GM20431 (cell line): Measurements from ENCODE around the gene MMP1.
"Not testable (repeated sequence)": the region's sequence is repeated elsewhere in the genome, so short reads cannot be mapped to it uniquely, and the experiment has no call there.

ENCODE experiments used
- in situ Hi-C: fragments of 300-500 bp; cut with MseI, MboI; formaldehyde crosslinking; loops from one replicate; pipeline ENCODE4 v1.15.0; 2020; ENCODE audit warnings: low sequenced_read_pairs; ENCODE audit not compliant: unreplicated experiment

MMP1 gene

GRCh38 chr11:102763440-102763839 lies 34.5 kb downstream of the MMP1 start:
- in situ Hi-C loops = no loop called here

DNA sequence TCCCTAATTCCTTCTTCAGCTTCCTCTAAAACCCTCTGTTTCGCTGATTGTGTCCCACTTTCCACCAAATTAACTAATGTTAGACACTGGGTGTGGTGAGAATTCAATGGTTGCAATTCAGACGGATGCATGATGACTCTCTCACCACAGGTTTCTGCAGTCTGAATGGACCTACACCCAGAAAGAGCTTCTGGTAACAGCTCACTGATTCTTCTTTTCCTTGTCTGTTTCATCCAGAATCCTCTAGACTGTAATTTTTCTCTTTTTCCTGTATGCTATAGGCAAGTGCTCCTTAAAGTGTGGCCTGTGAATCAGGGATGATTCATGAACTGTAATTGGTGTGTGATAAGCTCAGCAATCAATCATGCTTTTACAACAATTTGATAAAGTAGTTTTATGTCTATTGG lies 35.6 kb downstream of the MMP1 start:
- in situ Hi-C loops = no loop called here

GRCh38 chr11:102761646-102762238 lies 36.2 kb downstream of the MMP1 start:
- in situ Hi-C loops = no loop called here

GRCh38 chr11:102760344-102761035 lies 37.5 kb downstream of the MMP1 start:
- in situ Hi-C loops = no loop called here

DNA sequence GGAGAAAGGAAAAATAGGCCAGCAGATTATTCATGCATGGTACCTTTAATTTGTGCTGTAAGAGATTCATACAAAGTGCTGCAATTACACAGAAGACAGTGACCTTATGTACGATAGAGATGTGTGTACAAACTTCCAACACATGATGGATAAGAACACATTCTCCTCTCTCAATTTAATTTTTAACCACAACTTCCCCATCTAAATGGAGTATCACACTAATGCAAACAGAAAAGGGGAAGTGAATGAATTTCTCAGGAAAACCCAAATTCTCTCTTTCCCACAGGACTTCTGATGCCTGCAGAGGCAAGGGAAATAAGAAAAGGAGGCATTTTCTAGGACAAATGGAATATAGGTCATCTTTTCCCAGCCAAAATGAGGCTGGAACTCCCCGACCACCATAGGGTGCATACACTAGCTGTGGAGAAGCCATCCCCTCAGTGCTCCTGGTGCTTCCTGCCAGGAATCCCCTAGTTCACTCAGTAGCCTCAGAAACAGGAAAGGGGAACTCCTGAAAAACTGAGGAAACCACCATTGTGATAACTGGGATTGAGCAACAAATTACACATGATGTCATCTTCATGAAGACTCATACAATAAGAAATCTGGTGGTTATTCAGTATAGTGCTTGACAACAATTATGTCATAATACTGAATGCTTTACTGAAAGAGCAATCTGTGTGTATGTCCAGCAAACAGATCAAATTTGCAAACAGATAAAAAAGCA lies 40.0 kb downstream of the MMP1 start:
- in situ Hi-C loops = no loop called here

- in situ Hi-C loops = no loop called here
Measured at GRCh38 chr11:102753267-102753666, 44.7 kb downstream of the MMP1 start.

DNA sequence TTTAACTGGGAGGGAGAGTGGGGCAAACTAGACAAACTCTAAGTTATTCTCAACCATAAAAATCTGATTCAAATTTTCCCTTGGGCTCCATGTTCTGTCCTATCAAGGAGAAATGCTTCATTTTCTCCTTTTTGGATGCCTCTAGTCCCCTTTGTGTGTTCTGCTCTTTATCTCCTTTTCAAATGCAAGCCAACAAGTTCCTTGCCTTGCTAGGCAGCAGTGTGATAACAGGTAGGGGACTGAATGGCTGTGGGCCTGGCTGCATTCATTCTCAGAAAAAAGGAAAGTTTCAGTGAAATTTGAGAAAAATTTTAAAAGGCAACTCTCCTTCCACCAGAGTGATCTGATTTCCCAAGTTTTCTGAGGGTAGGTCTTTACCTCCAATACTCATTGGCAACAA lies 46.3 kb downstream of the MMP1 start:
- in situ Hi-C loops = no loop called here

GRCh38 chr11:102749101-102749722 lies 48.7 kb downstream of the MMP1 start:
- in situ Hi-C loops = no loop called here

GRCh38 chr11:102746746-102747578 lies 51.0 kb downstream of the MMP1 start:
- in situ Hi-C loops = not testable (repeated sequence)
